ENCODE measurements around the gene FCN1.
"Not testable (repeated sequence)": the region's sequence is repeated elsewhere in the genome, so short reads cannot be mapped to it uniquely, and the experiment has no call there.

Gene FCN1

GRCh38 chr9:134917431-134918373, at the start of gene FCN1:
Gene FCN1 (minus strand): TSS chr9:134917912. CDS start chr9:134917871, 41 bp downstream.
- no peak for DNase-seq

- DNase-seq, result no peak
Observed at GRCh38 chr9:134966697-134967546, 49.2 kb upstream of the FCN1 start.

DNA sequence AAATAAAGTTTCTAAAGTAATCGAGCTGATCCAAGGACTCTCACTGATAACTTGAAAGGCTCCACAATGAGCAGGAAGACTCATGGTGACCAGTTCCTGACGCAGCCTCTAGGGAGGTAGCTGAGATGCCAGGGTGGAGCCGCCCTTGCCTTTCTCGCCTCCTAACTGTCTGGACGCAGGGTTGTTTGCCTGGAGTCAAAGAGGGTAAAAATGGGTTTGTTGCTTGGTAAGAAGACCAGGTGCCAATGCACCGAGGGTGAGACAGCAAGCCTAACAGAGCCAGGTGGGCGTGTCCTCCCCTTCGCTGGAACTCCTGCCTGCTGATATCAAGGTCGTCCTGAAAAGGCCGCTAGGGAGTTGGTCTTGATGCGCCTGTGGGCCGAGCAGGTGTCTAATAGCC, 48.6 kb upstream of the FCN1 start:
- no peak for DNase-seq

- DNase-seq, result no peak
Observed at GRCh38 chr9:134965851-134966250, 48.1 kb upstream of the FCN1 start.

- DNase-seq, result no peak
Observed at GRCh38 chr9:134965411-134965810, 47.7 kb upstream of the FCN1 start.

DNA sequence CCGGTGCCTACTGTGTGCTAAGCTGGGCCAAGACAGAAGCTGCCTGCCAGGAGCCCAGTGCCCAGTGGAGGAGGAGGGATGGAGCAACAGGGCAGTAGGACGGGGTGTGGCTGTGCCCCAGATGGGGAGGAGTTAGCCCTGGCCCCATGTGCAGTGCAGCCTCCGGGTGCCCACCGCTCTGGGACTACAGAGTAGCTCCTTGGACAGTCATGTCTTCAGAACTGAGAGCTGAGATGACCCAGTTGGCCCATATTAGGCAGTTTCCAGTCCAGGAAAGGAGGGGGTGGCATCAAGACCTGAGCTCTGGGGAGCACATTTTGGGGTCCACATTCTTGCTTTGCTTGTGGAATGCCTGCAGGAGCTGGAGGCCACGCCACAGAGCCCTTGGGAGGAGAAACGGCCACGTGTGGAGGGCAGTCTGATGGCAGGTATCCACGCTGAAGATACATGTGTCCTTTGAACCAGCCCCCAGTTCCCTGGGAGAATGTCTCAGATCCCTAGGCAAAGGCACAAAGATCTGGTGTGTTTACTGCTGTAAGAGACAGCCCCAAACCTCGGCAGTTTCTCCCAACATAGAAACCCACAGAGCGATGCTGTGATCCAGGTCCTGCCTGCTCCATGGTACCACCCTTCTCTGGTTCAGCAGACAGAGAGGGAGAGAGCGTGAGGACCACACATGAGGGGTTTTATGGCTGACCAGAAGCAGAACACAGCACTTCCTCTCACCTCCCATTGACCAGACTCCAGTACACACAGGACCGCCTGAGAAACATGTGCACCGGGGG, 46.8 kb upstream of the FCN1 start:
- DNase-seq, result no peak

GRCh38 chr9:134963546-134963945, 45.8 kb upstream of the FCN1 start:
- no peak for DNase-seq

- DNase-seq, result no peak
Observed at GRCh38 chr9:134962973-134963364, 45.3 kb upstream of the FCN1 start.

- peak; percentile 78 for DNase-seq
Observed at GRCh38 chr9:134962065-134962972, 44.6 kb upstream of the FCN1 start.

- no peak for DNase-seq
Observed at GRCh38 chr9:134961331-134962064, 43.8 kb upstream of the FCN1 start.

- no peak for DNase-seq
Observed at GRCh38 chr9:134960701-134961181, 43.0 kb upstream of the FCN1 start.

DNA sequence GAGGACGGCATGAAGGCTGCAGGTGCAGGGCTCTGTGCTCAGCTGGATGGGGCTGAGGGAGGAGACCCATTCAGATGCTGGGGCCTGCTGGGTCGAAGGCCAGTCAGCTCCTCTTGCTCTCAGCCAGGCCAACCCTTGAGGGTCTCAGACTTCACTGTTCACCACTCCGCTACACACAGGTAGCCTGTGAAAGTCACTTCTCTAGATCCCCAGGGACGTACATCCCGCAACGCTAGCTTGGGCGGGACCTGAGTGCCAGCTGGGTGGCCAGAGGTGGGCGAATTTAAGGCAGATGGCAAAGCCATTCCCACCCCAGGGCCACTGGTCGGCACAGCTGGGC, 42.2 kb upstream of the FCN1 start:
- DNase-seq, result no peak

GRCh38 chr9:134959126-134959970, 41.6 kb upstream of the FCN1 start:
- no peak for DNase-seq

DNA sequence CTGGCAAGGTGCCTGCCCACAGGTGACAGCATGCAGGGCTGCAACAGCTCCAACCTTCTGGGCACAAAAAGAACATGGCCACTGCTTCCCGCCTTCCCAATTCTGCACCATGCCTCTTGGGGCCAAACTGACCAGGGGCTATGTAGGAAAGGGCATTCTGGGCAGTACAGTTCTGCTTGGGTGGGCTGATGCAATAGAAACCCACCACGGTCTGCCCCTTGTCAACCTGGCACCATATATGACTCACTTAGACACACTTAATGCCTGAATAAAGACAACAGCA, 40.2 kb upstream of the FCN1 start:
- DNase-seq, result no peak

- DNase-seq, result no peak
Observed at GRCh38 chr9:134957165-134957944, 39.6 kb upstream of the FCN1 start.

- not testable (repeated sequence) for DNase-seq
Observed at GRCh38 chr9:134956387-134956786, 38.7 kb upstream of the FCN1 start.

- no peak for DNase-seq
Observed at GRCh38 chr9:134955801-134956200, 38.1 kb upstream of the FCN1 start.

- no peak for DNase-seq
Observed at GRCh38 chr9:134955156-134955555, 37.4 kb upstream of the FCN1 start.

DNA sequence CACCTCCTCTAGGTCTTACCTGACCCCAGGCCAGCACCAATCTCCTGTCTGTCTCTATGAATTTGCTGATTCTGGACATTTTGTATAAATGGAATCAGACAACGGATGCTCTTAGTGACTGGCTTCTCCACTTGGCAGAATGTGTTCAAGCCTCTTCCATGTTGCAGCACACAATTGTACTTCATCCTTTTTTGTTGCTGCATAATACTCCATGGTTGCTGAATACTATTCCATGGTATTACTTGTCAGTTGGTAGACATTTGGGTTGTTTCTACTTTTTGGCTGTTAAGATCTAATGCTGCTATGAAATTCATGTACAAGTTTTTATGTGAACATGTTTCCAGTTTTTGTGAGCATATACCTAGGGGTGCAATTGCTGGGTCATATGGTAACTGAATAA, 34.3 kb upstream of the FCN1 start:
- no peak for DNase-seq

DNA sequence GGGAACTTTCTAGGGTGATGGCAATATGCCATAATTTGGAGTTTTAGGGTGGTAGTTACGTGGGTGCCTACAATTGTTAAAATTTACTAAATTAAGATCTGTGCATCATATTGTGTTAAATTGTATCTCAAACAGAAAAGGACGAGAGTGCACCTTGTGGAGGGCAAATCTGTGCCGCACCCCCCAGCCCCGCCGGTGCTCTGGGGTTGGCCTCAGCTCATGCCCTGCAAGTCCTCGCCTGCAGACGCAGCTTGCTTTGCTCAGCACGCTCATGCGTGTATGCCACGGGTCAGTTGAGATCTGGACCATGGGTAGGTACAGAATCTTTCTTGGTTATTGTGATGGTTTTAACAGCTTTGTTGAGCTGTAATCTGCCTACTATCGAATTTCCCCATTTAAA, 33.7 kb upstream of the FCN1 start:
- DNase-seq, result no peak

Measured in DMS79 (cell line).